ENCODE results near the gene RFC1.

- TF ChIP-seq TAF1 (IDR thresholded peaks at IDR 0.05; ENCODE audit: low read depth, low read length) = no peak
- no peak for TF ChIP-seq POLR2A (IDR thresholded peaks at IDR 0.05; ENCODE audit: low read depth, low read length)
- no peak for TF ChIP-seq POLR2AphosphoS5 (IDR thresholded peaks at IDR 0.05; ENCODE audit: low read depth, low read length)
- TF ChIP-seq SPI1 (IDR thresholded peaks at IDR 0.05; ENCODE audit: low read depth, low read length) = no peak
Observed at GRCh38 chr4:39365360-39365759, 802 bp downstream of the RFC1 start.

Measured in GM12891 (cell line).